Measurements from ENCODE around the gene E2F4. TPM values are rescaled to one million over a fixed set of nuclear protein-coding genes. Genes with fewer than 3 reads are reported as not detected.

E2F4 gene
- total and polyA plus RNA-seq, 10 of the 15 experiments (the other 5 are each of a cell fraction or from before 2014, with no cell fraction given), result 11.7 to 132 (median 95.9) TPM

DNA sequence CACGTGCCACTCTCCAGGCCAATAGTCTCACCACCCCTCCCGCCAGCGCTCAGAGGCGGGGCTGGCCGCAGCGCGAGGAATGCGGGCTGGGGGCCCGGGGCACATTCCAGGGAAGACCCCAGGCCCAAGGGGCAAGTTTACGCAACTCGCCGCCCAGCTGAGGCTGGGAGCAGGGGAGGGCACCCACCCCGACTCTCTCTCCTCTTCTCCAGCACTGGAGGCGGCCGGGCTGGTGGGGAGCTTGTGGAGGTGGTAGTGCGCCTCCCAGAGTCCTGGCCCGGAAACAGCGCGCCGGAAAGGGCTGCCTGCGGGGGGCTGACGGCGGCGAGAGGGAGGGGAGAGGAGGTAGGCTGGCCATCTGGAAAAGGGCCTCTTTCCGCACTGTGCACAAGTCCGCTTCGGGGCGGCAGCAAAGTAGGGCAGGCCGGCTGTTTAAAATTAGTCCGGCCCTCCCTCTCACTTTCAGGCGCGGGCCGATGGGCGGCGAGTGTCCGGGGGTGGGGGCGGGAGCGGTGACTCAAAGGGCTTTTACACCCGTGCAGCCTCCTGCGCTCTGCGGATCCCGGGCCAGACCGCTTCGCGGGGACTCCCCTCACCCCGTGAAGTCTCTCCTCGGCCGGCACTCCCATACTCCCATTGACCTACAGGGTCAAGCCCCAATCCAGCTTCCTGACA lies 54.3 kb downstream of the E2F4 start (continued):
- TF ChIP-seq TCF12 (IDR thresholded peaks at IDR 0.05; ENCODE audit: low read depth, low read length), result 0 out of 2 replicates have a peak, but pooled peaks have one; percentile 2
- no peak for TF ChIP-seq ZBED1 (IDR thresholded peaks at IDR 0.05; ENCODE audit: borderline replicate concordance)
- peak; percentile 70 to 85 for TF ChIP-seq BHLHE40 (IDR thresholded peaks at IDR 0.05; ENCODE audit: borderline replicate concordance in 1 of 2, low read depth in 2 of 2, low read length in 1 of 2)
- TF ChIP-seq NR2F1 (conservative IDR thresholded peaks at IDR 0.05), result peak; percentile 59
- no peak for TF ChIP-seq ESRRA (IDR thresholded peaks at IDR 0.05; ENCODE audit: low read length)
- TF ChIP-seq SMARCA5 (IDR thresholded peaks at IDR 0.05), result 0 out of 2 replicates have a peak, but pooled peaks have one; percentile 12
- TF ChIP-seq NFYB (IDR thresholded peaks at IDR 0.05; ENCODE audit: insufficient read depth, low read depth, low read length), result peak; percentile 51; the same call in 1 of the 2 replicates
- TF ChIP-seq GABPA (IDR thresholded peaks at IDR 0.05; ENCODE audit: low read depth), result no peak
- TF ChIP-seq ASH2L (IDR thresholded peaks at IDR 0.05; ENCODE audit: borderline replicate concordance, low read depth), result no peak
- TF ChIP-seq GATAD2B (conservative IDR thresholded peaks at IDR 0.05; ENCODE audit: low read depth), result peak; percentile 52; the same call in 1 of the 2 replicates
- TF ChIP-seq SIX5 (IDR thresholded peaks at IDR 0.05; ENCODE audit: low read depth, low read length, severe bottlenecking), result no peak
- TF ChIP-seq IKZF1 (conservative IDR thresholded peaks at IDR 0.05), result peak; percentile 90
- peak in 1 of 2 experiments; percentile 56; a peak in 1 of 3 replicates for TF ChIP-seq EGR1 (IDR thresholded peaks at IDR 0.05; ENCODE audit: borderline replicate concordance in 1 of 2, low read depth in 2 of 2, low read length in 2 of 2)
- TF ChIP-seq RB1 (IDR thresholded peaks at IDR 0.05; ENCODE audit: borderline replicate concordance), result peak; percentile 90; the same call in 1 of the 2 replicates
- 0 out of 2 replicates have a peak, but pooled peaks have one; percentile 23 for TF ChIP-seq SIN3A (IDR thresholded peaks at IDR 0.05; ENCODE audit: low read depth, low read length)
- no peak for TF ChIP-seq STAT1 (conservative IDR thresholded peaks at IDR 0.05)
- 0 out of 2 replicates have a peak, but pooled peaks have one; percentile 31 for TF ChIP-seq ZNF207 (IDR thresholded peaks at IDR 0.05; ENCODE audit: borderline replicate concordance)
- TF ChIP-seq NBN (IDR thresholded peaks at IDR 0.05), result 0 out of 2 replicates have a peak, but pooled peaks have one; percentile 66
- TF ChIP-seq ETV6 (conservative IDR thresholded peaks at IDR 0.05 in 1 of 2, IDR thresholded peaks at IDR 0.05 in 1 of 2; ENCODE audit: borderline replicate concordance in 1 of 2, low read depth in 1 of 2), result peak in 1 of 2 experiments; percentile 0; a peak in 1 of 4 replicates
- TF ChIP-seq POLR2A (IDR thresholded peaks at IDR 0.05; ENCODE audit: low read depth, low read length), result peak; percentile 66
- TF ChIP-seq JUND (IDR thresholded peaks at IDR 0.05; ENCODE audit: low read depth, low read length), result 0 out of 2 replicates have a peak, but pooled peaks have one; percentile 10
- peak; percentile 22 for TF ChIP-seq RELB (IDR thresholded peaks at IDR 0.05; ENCODE audit: low read depth)
- peak; percentile 18; the same call in 1 of the 2 replicates for TF ChIP-seq MXI1 (IDR thresholded peaks at IDR 0.05; ENCODE audit: low read depth, low read length)
